ENCODE data around the gene FBLL1. TPM values are rescaled to one million over a fixed set of nuclear protein-coding genes. Genes with fewer than 3 reads are reported as not detected.

FBLL1 gene
- total RNA-seq, 1 experiment from 2014 or later, result 0.07 TPM

- no peak overlapping the region for H3K9ac ChIP-seq (ENCODE audit: low read length)
- no peaks in the 10 kb centered on the region for H3F3A ChIP-seq (ENCODE audit: low read length, unreplicated experiment)
- DNase-seq (peak; percentile 4), ATAC-seq (no peak)
- ChIA-PET POLR2A (ENCODE audit: unreplicated experiment) (no interaction called here), CTCF (no interaction called here)
- H3K9me3 ChIP-seq (ENCODE audit: low read length), result no peaks in the 10 kb centered on the region
- no peak for TF ChIP-seq EZH2phosphoT487 (IDR thresholded peaks at IDR 0.05; ENCODE audit: borderline replicate concordance, low read length)
- TF ChIP-seq CTCF (conservative IDR thresholded peaks at IDR 0.05; ENCODE audit: low read depth, low read length), result no peak
- TF ChIP-seq EZH2 (IDR thresholded peaks at IDR 0.05; ENCODE audit: low read length, unreplicated experiment), result no peak
- H2AFZ ChIP-seq (ENCODE audit: low read length), result no peak overlapping the region
- H3K36me3 ChIP-seq (ENCODE audit: low read depth, low read length), result no peaks in the 10 kb centered on the region
- H3K4me1 ChIP-seq (ENCODE audit: insufficient read depth, low read length), result no peaks in the 10 kb centered on the region
- intact Hi-C loops (cut with micrococcal nuclease), result no loop called here
- H3K27me3 ChIP-seq (ENCODE audit: low read length), result no peaks in the 10 kb centered on the region
- H3K4me3 ChIP-seq (ENCODE audit: low read length), result no peak overlapping the region
- H3K4me2 ChIP-seq (ENCODE audit: low read length), result no peak overlapping the region
- H3K27ac ChIP-seq (ENCODE audit: low read length), result no peak overlapping the region
- no peaks in the 10 kb centered on the region for H3K9me2 ChIP-seq (replicated peaks; ENCODE audit: low read length)
- no peaks in the 10 kb centered on the region for H3K79me2 ChIP-seq (ENCODE audit: low read length)
- BruUV-seq (replicated peaks), result no TSS peak
- no peaks in the 10 kb centered on the region for H4K20me1 ChIP-seq (ENCODE audit: low read length)
Measured at GRCh38 chr5:168530621-168531150, 1.6 kb downstream of the FBLL1 start.

- no peak for DNase-seq
- POLR2A ChIA-PET (ENCODE audit: unreplicated experiment), result no interaction called here
Measured at GRCh38 chr5:168531191-168531590, 2.1 kb downstream of the FBLL1 start.

More at GRCh38 chr5:168531191-168531590, 2.1 kb downstream of the FBLL1 start:
- H3K4me1 ChIP-seq (ENCODE audit: insufficient read depth, low read length), result no peaks in the 10 kb centered on the region
- H3K4me3 ChIP-seq (ENCODE audit: low read length), result no peak overlapping the region
- no peaks in the 10 kb centered on the region for H4K20me1 ChIP-seq (ENCODE audit: low read length)
- H3K36me3 ChIP-seq (ENCODE audit: low read depth, low read length), result no peaks in the 10 kb centered on the region
- intact Hi-C loops (cut with micrococcal nuclease), result no loop called here
- no peak overlapping the region for H3K4me2 ChIP-seq (ENCODE audit: low read length)
- no peaks in the 10 kb centered on the region for H3K9me2 ChIP-seq (replicated peaks; ENCODE audit: low read length)
- no TSS peak for BruUV-seq (replicated peaks)
- H3K9me3 ChIP-seq (ENCODE audit: low read length), result no peaks in the 10 kb centered on the region
- H3K9ac ChIP-seq (ENCODE audit: low read length), result no peak overlapping the region
- H3K79me2 ChIP-seq (ENCODE audit: low read length), result no peaks in the 10 kb centered on the region
- no peak for TF ChIP-seq EZH2 (IDR thresholded peaks at IDR 0.05; ENCODE audit: low read length, unreplicated experiment)
- TF ChIP-seq CTCF (conservative IDR thresholded peaks at IDR 0.05; ENCODE audit: low read depth, low read length), result no peak
- no peak for TF ChIP-seq EZH2phosphoT487 (IDR thresholded peaks at IDR 0.05; ENCODE audit: borderline replicate concordance, low read length)
- no peak overlapping the region for H2AFZ ChIP-seq (ENCODE audit: low read length)
- no peaks in the 10 kb centered on the region for H3F3A ChIP-seq (ENCODE audit: low read length, unreplicated experiment)
- ATAC-seq, result no peak
- H3K27me3 ChIP-seq (ENCODE audit: low read length), result no peaks in the 10 kb centered on the region
- CTCF ChIA-PET, result no interaction called here
- H3K27ac ChIP-seq (ENCODE audit: low read length), result no peak overlapping the region

All from PC-3 (cell line).